HG02623 (cell line): ENCODE measurements around the gene XYLT1.
"Not testable (repeated sequence)": the region's sequence is repeated elsewhere in the genome, so short reads cannot be mapped to it uniquely, and the experiment has no call there.

ENCODE experiments used
- ATAC-seq: cut with Tn5 transposase; IDR thresholded peaks from one replicate; pipeline ENCODE4 v1.9.1; 2021; ENCODE audit warnings: moderate library complexity; ENCODE audit not compliant: unreplicated experiment

The XYLT1 gene

DNA sequence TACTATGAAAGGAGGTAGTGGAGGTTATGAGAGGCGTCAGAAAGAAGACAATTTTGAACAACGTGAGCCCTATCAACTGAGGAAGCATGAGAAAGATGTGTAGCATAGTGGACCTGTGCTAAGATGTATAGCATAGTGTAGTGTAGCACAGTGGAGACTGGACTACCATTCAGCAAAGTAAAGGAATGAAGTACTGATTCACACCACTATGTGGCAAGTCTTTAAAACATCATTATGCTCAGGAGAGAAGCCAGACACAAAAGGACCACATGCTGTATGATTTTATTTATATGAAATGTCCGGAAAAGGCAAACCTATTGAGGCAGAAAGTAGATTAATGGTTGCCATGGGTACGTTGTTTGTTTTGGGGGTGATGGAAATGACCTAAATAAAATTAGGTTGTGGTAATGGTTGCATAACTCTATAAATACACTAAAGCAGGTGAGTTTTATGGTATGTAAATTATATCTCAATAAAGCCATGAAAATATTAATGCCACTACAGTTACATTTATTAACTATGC lies 20.4 kb upstream of the XYLT1 start:
- no peak for ATAC-seq

- ATAC-seq: no peak
These were observed 17.7 kb upstream of the XYLT1 start for GRCh38 chr16:17488506-17488905.

- no peak for ATAC-seq
These were observed 12.6 kb upstream of the XYLT1 start for GRCh38 chr16:17483351-17483750.

DNA sequence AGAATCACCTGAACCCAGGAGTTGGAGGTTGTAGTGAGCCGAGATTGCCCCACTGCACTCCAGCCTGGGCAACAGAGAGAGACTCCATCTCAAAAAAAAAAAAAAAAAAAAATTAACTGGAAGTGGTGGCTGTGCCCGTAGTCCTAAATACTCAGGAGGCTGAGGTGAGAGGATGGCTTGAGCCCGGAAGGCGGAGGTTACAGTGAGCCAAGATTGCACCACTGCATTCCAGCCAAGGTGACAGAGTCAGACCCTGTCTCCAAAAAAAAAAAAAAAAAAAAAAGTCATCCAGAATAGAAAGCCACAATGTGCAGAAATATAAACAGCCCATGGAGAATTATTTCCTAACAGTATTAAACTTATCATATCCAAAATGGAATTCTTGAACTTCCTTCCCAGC lies 11.6 kb upstream of the XYLT1 start:
- ATAC-seq: not testable (repeated sequence)

- no peak for ATAC-seq
These were observed 11.0 kb upstream of the XYLT1 start for GRCh38 chr16:17481736-17482135.

DNA sequence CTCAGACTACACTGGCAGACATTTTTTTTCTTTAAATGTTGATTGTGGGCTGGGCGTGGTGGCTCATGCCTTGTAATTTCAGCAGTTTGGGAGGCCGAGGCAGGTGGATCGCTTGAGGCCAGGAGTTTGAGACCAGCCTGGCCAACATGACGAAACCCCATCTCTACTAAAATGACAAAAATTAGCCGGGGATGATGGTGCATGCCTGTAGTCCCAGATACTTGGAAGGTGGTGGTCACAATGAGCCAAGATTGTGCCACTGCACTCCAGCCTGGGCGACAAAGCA lies 6.4 kb upstream of the XYLT1 start:
- ATAC-seq: not testable (repeated sequence)

DNA sequence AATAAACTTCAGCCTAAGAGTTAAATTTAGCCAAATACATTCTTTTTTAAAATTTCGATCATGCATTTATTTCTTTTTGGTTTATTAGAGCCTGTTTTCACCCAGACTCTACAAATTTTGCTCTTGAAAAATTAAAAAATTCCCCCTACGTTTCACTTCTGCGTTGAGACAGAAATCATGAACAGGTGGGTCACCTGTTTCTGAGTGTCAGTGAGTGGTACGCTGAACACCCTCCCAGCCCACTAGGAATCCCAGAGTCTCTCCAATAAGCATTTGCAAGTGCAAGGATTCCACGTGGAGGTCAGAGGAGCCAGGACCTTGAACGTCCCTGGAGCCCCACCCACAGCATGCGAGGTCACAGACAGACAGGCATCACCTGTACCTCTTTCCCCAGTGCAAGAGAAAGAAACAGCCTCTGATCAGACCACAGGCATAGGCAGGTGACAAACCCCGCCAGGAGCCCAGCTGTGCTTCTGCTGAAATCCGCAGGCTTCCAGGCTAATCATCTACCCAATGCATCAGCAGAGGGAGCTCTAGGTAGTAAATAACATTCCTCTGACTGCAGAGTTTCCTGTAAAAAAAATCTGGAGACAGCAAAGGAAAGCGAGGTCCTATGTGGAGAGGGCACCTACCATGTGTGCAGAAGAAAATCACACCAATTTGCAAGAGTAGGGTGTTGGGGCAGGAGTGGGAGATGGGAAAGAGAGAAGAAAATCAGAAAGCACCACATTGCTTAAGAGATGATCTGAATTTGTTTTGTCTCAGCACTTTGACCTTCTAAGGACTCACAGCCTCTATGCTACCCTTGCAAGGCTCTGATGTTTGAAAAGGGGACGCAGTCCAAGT lies 5.9 kb upstream of the XYLT1 start:
- ATAC-seq: no peak

- no peak for ATAC-seq
These were observed 4.3 kb upstream of the XYLT1 start for GRCh38 chr16:17475104-17475503.

- ATAC-seq: no peak
These were observed 3.8 kb upstream of the XYLT1 start for GRCh38 chr16:17474572-17474971.

GRCh38 chr16:17474037-17474436 lies 3.3 kb upstream of the XYLT1 start:
- no peak for ATAC-seq

DNA sequence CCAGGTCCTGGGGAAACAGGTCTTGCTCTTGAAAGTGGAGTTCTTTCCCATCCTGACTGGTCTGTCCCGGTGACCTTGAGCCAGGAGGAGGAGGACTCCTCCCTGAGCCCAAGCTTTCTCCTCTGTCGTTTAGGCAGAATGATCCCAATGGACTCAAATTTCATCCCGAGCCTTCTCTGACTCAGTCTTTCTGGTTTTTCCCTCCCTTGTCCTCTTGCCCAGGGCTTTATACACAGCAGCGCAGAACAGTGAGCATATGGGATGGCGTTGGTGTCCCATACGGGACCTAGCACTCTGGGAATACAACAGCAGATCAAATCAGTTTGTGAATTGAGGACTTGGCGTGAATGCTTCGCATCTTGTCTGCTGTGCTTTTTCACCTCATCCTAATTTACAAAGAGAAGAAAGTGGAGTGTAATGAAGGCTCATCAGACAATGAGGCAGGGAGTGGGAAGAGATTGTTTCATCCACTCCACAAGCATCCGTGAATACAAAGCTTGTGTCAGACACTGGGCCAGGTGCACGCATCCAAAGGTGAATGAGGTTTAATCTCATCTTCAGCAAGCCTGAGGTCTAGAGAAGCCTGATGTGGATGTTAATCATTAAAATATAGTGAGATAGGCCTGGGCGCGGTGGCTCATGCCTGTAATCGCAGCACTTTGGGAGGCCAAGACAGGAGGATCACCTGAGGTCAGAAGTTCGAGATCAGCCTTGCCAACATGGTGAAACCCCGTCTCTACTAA lies 1.1 kb upstream of the XYLT1 start:
- no peak for ATAC-seq

GRCh38 chr16:17470182-17470907 lies 415 bp downstream of the XYLT1 start:
- no peak for ATAC-seq

- no peak for ATAC-seq
These were observed 999 bp downstream of the XYLT1 start for GRCh38 chr16:17469741-17470181.

DNA sequence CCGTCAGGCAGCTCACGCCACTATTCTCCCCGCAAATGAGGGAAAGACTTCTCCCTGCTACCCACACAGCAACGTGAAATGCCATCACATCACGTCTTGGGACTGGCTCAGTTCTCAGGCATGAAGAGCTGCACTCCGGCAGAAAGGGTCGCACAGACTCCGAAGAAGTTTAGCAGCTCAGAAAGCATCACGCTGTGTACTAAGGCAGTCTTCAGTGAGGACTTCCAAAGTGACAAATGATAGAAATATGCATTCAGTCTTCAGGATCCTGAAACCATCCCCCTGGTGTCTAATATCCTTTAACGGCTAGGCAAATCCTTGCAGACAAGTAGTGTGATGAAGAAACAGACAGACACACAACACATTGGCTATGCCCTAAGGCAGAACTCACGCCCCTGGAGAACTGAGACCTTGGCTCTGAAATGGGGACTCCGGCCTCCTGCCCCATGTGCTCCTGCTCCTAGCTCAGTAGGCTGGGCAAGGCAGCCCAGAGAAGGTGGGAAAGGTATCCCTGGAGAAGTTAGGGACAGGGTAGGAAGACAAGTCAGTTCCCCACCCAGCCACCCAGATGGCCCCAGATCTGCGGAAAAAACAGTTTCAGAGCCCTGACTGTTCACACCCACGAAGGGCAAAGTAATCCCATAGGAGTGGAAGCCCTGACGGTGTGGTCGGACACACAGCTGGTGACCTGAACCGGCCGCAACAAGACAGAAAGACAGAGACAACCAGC lies 1.6 kb downstream of the XYLT1 start:
- no peak for ATAC-seq

GRCh38 chr16:17468611-17469010 lies 2.1 kb downstream of the XYLT1 start:
- ATAC-seq: no peak

DNA sequence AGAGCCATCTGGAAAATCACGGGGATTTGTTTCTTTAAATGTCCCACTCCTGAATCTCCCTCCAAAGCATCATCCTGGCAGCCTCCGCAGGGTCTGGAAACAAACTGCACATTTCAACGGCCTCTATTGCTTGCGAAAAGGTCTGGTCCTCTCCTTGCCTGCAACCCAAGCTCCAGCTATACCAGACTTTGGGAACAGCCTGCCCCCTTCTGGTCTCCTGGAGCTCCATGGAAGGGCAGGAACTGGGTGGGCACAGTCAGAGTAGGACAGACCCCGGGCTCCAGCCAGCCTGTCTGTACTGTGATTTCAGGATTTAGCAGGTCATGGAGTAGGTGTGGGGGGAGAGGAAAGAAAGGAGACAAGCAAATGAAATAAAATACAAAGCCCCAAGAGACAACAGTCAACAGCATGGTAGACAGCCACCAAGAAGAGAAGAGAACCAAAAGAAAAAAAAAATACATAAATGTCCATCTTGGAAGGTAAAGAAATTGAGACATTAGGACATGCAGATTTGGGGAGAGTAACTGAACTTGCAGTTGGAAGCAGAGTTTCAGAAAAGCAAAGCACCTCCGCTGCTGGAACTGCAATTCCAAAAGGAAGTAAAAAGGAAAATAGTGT lies 2.7 kb downstream of the XYLT1 start:
- ATAC-seq: no peak

GRCh38 chr16:17466876-17467275 lies 3.9 kb downstream of the XYLT1 start:
- no peak for ATAC-seq

DNA sequence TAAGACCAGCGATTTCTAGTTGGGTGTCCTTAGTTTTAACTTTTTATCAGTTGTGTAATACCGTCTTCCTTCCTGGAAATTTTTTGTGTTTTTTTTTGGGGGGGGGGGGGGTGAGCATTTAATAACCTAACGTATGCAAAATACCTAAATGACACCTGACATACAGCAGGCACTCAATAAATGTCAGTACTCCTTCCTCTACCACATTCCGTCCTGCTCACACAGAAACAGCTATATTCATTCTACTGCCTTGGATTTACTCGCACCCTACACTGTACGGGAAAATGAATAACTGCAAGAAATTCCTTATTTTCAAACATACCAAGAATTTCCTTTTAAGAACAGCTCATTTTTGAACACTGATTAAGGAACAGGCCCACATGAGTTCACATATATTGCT lies 5.3 kb downstream of the XYLT1 start:
- no peak for ATAC-seq

DNA sequence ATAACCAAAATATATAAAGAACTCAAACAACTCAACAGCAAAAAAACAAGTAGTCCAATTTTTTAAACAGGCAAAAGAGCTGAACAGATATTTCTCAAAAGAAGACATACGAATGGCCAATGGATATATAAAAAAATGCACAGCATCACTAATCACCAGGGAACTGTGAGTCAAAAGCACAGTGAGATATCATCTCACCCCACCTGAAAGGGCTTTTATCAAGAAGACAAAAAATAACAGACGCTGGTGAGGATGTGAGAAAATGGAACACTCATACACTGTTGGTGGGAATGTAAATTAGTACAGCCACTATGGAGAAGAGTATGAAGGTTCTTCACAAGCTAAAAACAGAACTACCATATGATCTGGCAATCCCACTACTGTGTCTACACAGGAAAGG lies 7.4 kb downstream of the XYLT1 start:
- ATAC-seq: no peak

DNA sequence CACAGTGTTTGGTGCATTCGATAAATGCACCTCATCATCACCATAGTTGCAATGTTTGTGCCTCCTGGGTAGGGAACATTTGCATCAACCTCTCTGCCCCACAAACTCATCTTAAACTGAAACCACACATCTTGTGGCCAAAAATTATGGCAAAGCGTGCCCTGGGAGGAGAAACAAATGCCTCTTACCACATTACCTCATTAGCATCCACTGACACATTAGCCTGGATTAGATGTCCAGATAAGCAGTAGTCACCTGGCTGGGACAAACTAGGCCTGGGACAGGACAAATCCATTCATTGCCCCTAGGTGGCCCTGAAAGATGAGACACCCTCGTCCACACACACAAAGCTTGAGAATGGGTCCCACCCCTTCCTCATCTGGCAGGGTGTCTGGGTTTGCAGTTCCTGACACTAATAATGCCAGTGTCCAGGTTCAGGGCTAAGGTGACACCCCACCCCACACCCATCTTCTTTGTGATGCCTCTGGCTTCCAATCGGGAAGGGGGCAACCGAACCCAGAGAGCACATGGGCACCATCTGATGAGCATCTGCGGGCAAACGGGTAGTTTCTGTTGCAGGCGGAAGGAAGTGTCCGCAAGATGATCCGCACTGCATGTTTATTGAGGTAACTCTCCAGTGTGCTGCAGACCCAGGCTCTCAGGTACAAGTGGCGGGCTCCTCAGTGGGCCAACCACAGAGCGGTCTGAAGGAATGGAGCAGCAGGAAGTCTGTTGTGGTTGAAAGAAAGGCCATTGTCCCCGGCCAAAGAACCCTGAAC lies 8.6 kb downstream of the XYLT1 start:
- no peak for ATAC-seq
